ENCODE measurements around the gene ASB15. TPM values are rescaled to one million over a fixed set of nuclear protein-coding genes. Genes with fewer than 3 reads are reported as not detected.

The ASB15 gene
- total and polyA plus RNA-seq, 7 experiments from 2014 or later, result 0.07 to 0.15 TPM; not detected in 5

DNA sequence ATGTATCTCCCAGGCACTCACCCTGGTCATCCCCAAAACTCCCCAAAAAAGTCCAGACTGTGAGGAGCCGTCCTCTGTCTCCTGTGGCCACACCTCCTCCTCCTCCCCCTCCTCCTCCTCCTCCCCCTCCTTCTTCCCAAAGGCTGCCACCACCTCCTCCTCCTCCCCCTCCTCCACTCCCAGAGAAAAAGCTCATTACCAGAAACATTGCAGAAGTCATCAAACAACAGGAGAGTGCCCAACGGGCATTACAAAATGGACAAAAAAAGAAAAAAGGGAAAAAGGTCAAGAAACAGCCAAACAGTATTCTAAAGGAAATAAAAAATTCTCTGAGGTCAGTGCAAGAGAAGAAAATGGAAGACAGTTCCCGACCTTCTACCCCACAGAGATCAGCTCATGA is 61.1 kb downstream of the ASB15 start:
- H3K4me1 ChIP-seq (ENCODE audit: control insufficient read depth in 2 of 2, insufficient read depth in 2 of 2, low read length in 2 of 2), result no peaks in the 10 kb centered on the region
- no peak for ATAC-seq
- Mint-ChIP-seq H3K4me3 (no peak overlapping the region), H3K27me3 (peaks cover 14 to 39% (median 26%) of the 10 kb centered on the region in 5 donors), H3K36me3 (peaks cover 0 to 4% (median 0%) of the 10 kb centered on the region in 5 donors), H3K27ac (no peak overlapping the region), H3K9me3 (no peaks in the 10 kb centered on the region), H3K4me1 (peaks cover 0 to 3% (median 0%) of the 10 kb centered on the region in 7 donors)
- no peak for DNase-seq
- no peak overlapping the region for H3K4me3 ChIP-seq (ENCODE audit: low read length)
- intact Hi-C loops (cut with micrococcal nuclease), result no loop called here
- no peaks in the 10 kb centered on the region for H3K27me3 ChIP-seq (ENCODE audit: control insufficient read depth in 2 of 2, insufficient read depth in 2 of 2, low read length in 2 of 2)
- no peaks in the 10 kb centered on the region for H3K9me3 ChIP-seq (ENCODE audit: control insufficient read depth in 2 of 3, low read length in 3 of 3)
- ChIA-PET CTCF (no interaction called here), POLR2A (no interaction called here)
- H3K36me3 ChIP-seq (ENCODE audit: control insufficient read depth in 2 of 3, insufficient read depth in 3 of 3, low read length in 3 of 3), result no peaks in the 10 kb centered on the region
- no peak overlapping the region for H3K27ac ChIP-seq (ENCODE audit: low read depth, low read length)

DNA sequence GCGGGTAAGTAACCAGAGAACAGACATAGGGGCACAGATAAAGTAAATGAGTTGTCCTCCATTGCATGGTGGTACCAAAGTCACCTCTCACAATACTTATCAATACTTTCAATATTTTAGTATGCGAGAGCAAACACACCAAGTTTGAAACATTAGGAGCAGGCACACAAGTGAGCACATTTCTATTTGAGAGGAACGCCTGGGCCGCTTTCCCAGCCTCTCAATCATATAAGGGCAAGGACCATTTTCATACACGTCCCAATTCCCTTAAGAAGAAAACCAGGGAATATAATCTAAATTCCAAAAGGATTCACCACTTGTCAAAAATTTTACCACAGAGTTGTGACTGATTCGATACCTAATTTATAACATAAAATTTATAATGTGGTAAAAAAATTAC is 61.6 kb downstream of the ASB15 start:
- H3K9me3 Mint-ChIP-seq, result no peaks in the 10 kb centered on the region
- ATAC-seq (no peak), DNase-seq (no peak)
- peaks cover 14 to 39% (median 26%) of the 10 kb centered on the region in 5 donors for H3K27me3 Mint-ChIP-seq
- Histone ChIP-seq H3K36me3 (ENCODE audit: control insufficient read depth in 2 of 3, insufficient read depth in 3 of 3, low read length in 3 of 3) (no peaks in the 10 kb centered on the region), H3K4me3 (ENCODE audit: low read length) (no peak overlapping the region), H3K27me3 (ENCODE audit: control insufficient read depth in 2 of 2, insufficient read depth in 2 of 2, low read length in 2 of 2) (no peaks in the 10 kb centered on the region), H3K4me1 (ENCODE audit: control insufficient read depth in 2 of 2, insufficient read depth in 2 of 2, low read length in 2 of 2) (no peaks in the 10 kb centered on the region), H3K27ac (ENCODE audit: low read depth, low read length) (no peak overlapping the region), H3K9me3 (ENCODE audit: control insufficient read depth in 2 of 3, low read length in 3 of 3) (no peaks in the 10 kb centered on the region)
- POLR2A ChIA-PET, result no interaction called here
- no peak overlapping the region for H3K4me3 Mint-ChIP-seq
- H3K27ac Mint-ChIP-seq, result no peak overlapping the region
- peaks cover 0 to 4% (median 0%) of the 10 kb centered on the region in 5 donors for H3K36me3 Mint-ChIP-seq
- intact Hi-C loops (cut with micrococcal nuclease), result no loop called here
- peaks cover 0 to 3% (median 0%) of the 10 kb centered on the region in 7 donors for H3K4me1 Mint-ChIP-seq
- CTCF ChIA-PET, result no interaction called here

DNA sequence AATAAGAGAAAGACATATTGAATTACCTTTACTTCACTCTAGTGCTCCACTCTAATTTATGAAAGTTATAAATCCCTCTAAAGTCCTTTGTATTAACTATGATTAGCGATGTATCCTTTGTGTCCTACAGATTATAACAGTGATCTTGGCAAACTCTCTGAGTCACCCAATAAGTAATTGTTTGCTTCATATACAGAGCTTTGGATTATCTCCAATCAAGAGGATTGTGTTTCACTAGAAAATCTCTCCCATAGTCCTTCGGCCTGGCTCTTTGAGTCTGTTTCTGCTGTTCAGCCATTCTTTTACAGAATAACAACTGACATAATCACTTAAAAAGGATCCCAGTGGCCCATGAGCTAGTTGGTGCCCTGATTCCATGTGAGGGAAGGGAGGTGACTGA is 63.5 kb downstream of the ASB15 start:
- intact Hi-C loops (cut with micrococcal nuclease), result no loop called here
- no peak overlapping the region for H3K4me3 Mint-ChIP-seq

DNA sequence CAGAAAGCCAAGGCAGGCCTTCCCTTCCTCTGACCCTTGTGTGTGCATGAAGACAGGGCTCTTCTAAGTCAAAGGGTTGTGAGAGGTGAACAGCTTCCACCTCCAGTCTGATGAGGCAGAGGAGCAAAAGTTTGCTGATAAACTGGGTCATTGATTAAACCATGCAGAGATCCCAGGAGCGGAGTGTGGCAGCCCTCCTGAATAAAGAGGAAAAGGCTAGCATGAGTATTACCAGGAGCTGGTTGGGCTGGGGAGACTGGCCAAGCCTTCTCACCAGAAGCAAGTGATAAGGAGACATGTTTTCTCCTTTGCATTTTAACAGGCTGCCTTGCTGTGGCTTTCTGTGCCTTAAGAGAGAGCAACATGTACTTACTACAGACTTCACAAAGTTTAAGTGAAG is 64.3 kb downstream of the ASB15 start:
- H3K27ac Mint-ChIP-seq, result no peak overlapping the region
- peaks cover 0 to 3% (median 0%) of the 10 kb centered on the region in 7 donors for H3K4me1 Mint-ChIP-seq
- DNase-seq (no peak), ATAC-seq (no peak)
- no peaks in the 10 kb centered on the region for H3K27me3 ChIP-seq (ENCODE audit: control insufficient read depth in 2 of 2, insufficient read depth in 2 of 2, low read length in 2 of 2)
- POLR2A ChIA-PET, result no interaction called here
- H3K36me3 Mint-ChIP-seq, result peaks cover 0 to 4% (median 0%) of the 10 kb centered on the region in 5 donors
- no peak overlapping the region for H3K4me3 ChIP-seq (ENCODE audit: low read length)
- H3K4me1 ChIP-seq (ENCODE audit: control insufficient read depth in 2 of 2, insufficient read depth in 2 of 2, low read length in 2 of 2), result no peaks in the 10 kb centered on the region
- H3K4me3 Mint-ChIP-seq, result no peak overlapping the region
- peaks cover 4 to 29% (median 18%) of the 10 kb centered on the region in 5 donors for H3K27me3 Mint-ChIP-seq
- CTCF ChIA-PET, result no interaction called here
- peaks cover 0 to 2% (median 0%) of the 10 kb centered on the region in 11 donors for H3K9me3 Mint-ChIP-seq
- H3K9me3 ChIP-seq (ENCODE audit: control insufficient read depth in 2 of 3, low read length in 3 of 3), result no peaks in the 10 kb centered on the region
- H3K36me3 ChIP-seq (ENCODE audit: control insufficient read depth in 2 of 3, insufficient read depth in 3 of 3, low read length in 3 of 3), result no peaks in the 10 kb centered on the region
- H3K27ac ChIP-seq (ENCODE audit: low read depth, low read length), result no peak overlapping the region
- intact Hi-C loops (cut with micrococcal nuclease), result no loop called here

More for the DNA sequence above, 63.5 kb downstream of the ASB15 start:
- Mint-ChIP-seq H3K4me1 (peaks cover 0 to 3% (median 0%) of the 10 kb centered on the region in 7 donors), H3K27ac (no peak overlapping the region), H3K36me3 (peaks cover 0 to 4% (median 0%) of the 10 kb centered on the region in 5 donors), H3K9me3 (peaks cover 0 to 2% (median 0%) of the 10 kb centered on the region in 11 donors), H3K27me3 (peaks cover 8 to 32% (median 19%) of the 10 kb centered on the region in 5 donors)
- ATAC-seq, result no peak
- no peaks in the 10 kb centered on the region for H3K27me3 ChIP-seq (ENCODE audit: control insufficient read depth in 2 of 2, insufficient read depth in 2 of 2, low read length in 2 of 2)
- H3K4me1 ChIP-seq (ENCODE audit: control insufficient read depth in 2 of 2, insufficient read depth in 2 of 2, low read length in 2 of 2), result no peaks in the 10 kb centered on the region
- no peak for DNase-seq
- H3K9me3 ChIP-seq (ENCODE audit: control insufficient read depth in 2 of 3, low read length in 3 of 3), result no peaks in the 10 kb centered on the region
- H3K4me3 ChIP-seq (ENCODE audit: low read length), result no peak overlapping the region
- POLR2A ChIA-PET, result no interaction called here
- no peak overlapping the region for H3K27ac ChIP-seq (ENCODE audit: low read depth, low read length)
- H3K36me3 ChIP-seq (ENCODE audit: control insufficient read depth in 2 of 3, insufficient read depth in 3 of 3, low read length in 3 of 3), result no peaks in the 10 kb centered on the region
- CTCF ChIA-PET, result no interaction called here

DNA sequence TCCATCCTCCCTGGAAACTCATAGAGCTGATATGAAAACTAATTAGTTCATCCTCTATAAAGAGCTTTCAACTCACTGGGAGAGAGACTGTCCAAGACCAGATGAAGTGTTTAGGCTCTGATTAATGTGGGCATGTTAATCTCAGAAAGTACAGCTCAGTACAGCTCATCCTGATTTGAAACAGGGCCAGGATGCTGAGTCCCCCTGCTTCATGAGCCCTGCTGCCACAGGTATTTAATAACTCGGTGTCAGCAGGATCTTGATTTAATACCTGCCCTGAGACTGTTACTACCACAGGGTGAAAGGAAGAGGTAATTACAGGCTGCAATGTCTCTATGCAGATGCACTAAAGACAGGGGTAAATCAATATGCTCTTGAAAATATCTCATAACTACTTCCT is 64.9 kb downstream of the ASB15 start:
- peaks cover 0 to 2% (median 0%) of the 10 kb centered on the region in 11 donors for H3K9me3 Mint-ChIP-seq
- peaks cover 0 to 3% (median 0%) of the 10 kb centered on the region in 7 donors for H3K4me1 Mint-ChIP-seq
- peaks cover 0 to 4% (median 0%) of the 10 kb centered on the region in 5 donors for H3K36me3 Mint-ChIP-seq
- ChIA-PET POLR2A (interaction anchor here (0.7 kb wide), 1 partner anchor 1345 kb away, joined by 3 read pairs; no protein-coding TSS in a partner anchor), CTCF (no interaction called here)
- Histone ChIP-seq H3K27me3 (ENCODE audit: control insufficient read depth in 2 of 2, insufficient read depth in 2 of 2, low read length in 2 of 2) (no peaks in the 10 kb centered on the region), H3K4me1 (ENCODE audit: control insufficient read depth in 2 of 2, insufficient read depth in 2 of 2, low read length in 2 of 2) (no peaks in the 10 kb centered on the region), H3K4me3 (ENCODE audit: low read length) (no peak overlapping the region), H3K9me3 (ENCODE audit: control insufficient read depth in 2 of 3, low read length in 3 of 3) (no peaks in the 10 kb centered on the region), H3K36me3 (ENCODE audit: control insufficient read depth in 2 of 3, insufficient read depth in 3 of 3, low read length in 3 of 3) (no peaks in the 10 kb centered on the region), H3K27ac (ENCODE audit: low read depth, low read length) (no peak overlapping the region)
- H3K4me3 Mint-ChIP-seq, result no peak overlapping the region
- H3K27ac Mint-ChIP-seq, result no peak overlapping the region
- no peak for DNase-seq
- no peak for ATAC-seq
- intact Hi-C loops (cut with micrococcal nuclease), result no loop called here
- peaks cover 4 to 23% (median 15%) of the 10 kb centered on the region in 5 donors for H3K27me3 Mint-ChIP-seq

DNA sequence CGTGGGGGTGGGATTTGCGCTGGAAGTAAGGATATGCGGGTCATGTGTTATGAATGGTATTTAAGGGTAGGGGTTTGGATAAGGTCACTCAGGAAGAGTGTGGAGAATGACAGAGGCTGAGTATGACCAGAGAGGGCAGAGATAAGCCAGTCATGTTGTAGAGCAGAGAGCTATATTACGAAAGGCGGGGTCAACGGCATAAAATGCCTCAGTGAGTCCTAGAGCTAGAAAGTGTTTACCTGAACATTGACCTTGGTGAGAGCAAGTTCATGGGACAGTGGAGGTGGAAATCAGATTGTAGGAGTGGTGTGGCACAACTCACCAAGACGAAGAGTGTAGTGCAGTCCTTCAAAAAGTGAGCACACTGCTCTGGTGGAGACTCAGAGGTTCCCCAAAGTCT is 67.9 kb downstream of the ASB15 start:
- Mint-ChIP-seq H3K27ac (no peak overlapping the region), H3K27me3 (peaks cover 0 to 4% (median 0%) of the 10 kb centered on the region in 5 donors), H3K36me3 (no peaks in the 10 kb centered on the region), H3K4me1 (peaks cover 0 to 2% (median 0%) of the 10 kb centered on the region in 7 donors), H3K9me3 (peaks cover 0 to 2% (median 0%) of the 10 kb centered on the region in 11 donors), H3K4me3 (no peak overlapping the region)
- CTCF ChIA-PET, result no interaction called here
- Histone ChIP-seq H3K9me3 (ENCODE audit: control insufficient read depth in 2 of 3, low read length in 3 of 3) (no peaks in the 10 kb centered on the region), H3K27ac (ENCODE audit: low read depth, low read length) (no peak overlapping the region), H3K27me3 (ENCODE audit: control insufficient read depth in 2 of 2, insufficient read depth in 2 of 2, low read length in 2 of 2) (no peaks in the 10 kb centered on the region), H3K4me3 (ENCODE audit: low read length) (no peak overlapping the region), H3K4me1 (ENCODE audit: control insufficient read depth in 2 of 2, insufficient read depth in 2 of 2, low read length in 2 of 2) (no peaks in the 10 kb centered on the region), H3K36me3 (ENCODE audit: control insufficient read depth in 2 of 3, insufficient read depth in 3 of 3, low read length in 3 of 3) (no peaks in the 10 kb centered on the region)
- POLR2A ChIA-PET, result no interaction called here
- ATAC-seq (no peak), DNase-seq (no peak)
- intact Hi-C loops (cut with micrococcal nuclease), result no loop called here

DNA sequence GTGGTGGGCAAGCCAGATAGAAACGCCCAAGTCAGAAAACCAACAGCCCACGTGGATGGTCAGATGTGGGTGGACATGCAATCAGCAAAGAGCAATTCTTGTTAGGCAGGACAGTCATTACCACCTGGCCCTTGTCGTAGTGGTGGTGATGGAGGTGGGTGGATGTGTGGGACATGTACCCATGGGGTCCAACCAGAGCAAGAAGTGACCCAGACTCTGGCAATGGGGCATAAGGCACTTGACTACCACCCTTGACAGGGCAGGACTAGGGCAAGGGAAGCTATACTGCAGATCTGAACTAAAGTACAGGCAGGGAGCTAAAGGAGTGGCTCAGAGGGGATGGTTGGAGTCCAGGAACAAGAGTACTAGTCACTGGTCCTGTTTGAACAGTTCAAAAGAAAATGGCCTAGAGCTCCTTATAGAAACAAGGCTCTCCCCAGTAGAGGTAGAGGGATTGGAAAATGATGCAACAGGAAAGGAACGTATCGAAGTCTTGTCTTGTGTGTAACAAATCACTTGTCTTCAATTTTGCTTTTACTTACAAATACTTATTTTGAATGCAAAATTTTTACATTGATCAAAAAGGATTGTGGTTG is 71.6 kb downstream of the ASB15 start:
- Mint-ChIP-seq H3K9me3 (peaks cover 0 to 2% (median 0%) of the 10 kb centered on the region in 11 donors), H3K4me1 (peaks cover 0 to 2% (median 0%) of the 10 kb centered on the region in 7 donors), H3K27ac (peak overlapping the region in 1 of 9 donors; percentile 34), H3K4me3 (no peak overlapping the region), H3K36me3 (no peaks in the 10 kb centered on the region), H3K27me3 (no peaks in the 10 kb centered on the region)
- ATAC-seq (no peak), DNase-seq (no peak)
- H3K4me1 ChIP-seq (ENCODE audit: control insufficient read depth in 2 of 2, insufficient read depth in 2 of 2, low read length in 2 of 2), result no peaks in the 10 kb centered on the region
- H3K27me3 ChIP-seq (ENCODE audit: control insufficient read depth in 2 of 2, insufficient read depth in 2 of 2, low read length in 2 of 2), result no peaks in the 10 kb centered on the region
- ChIA-PET POLR2A (no interaction called here), CTCF (interaction anchor here (0.6 kb wide), 1 partner anchor 9 kb away, joined by 3 read pairs; no protein-coding TSS in a partner anchor)
- no peak overlapping the region for H3K27ac ChIP-seq (ENCODE audit: low read depth, low read length)
- no peak overlapping the region for H3K4me3 ChIP-seq (ENCODE audit: low read length)
- no peaks in the 10 kb centered on the region for H3K36me3 ChIP-seq (ENCODE audit: control insufficient read depth in 2 of 3, insufficient read depth in 3 of 3, low read length in 3 of 3)
- no peaks in the 10 kb centered on the region for H3K9me3 ChIP-seq (ENCODE audit: control insufficient read depth in 2 of 3, low read length in 3 of 3)
- intact Hi-C loops (cut with micrococcal nuclease), result no loop called here

Measured in naive thymus-derived CD4-positive, alpha-beta T cell (primary cell).